ENCODE data around the gene KCNG2. TPM values are rescaled to one million over a fixed set of nuclear protein-coding genes. Genes with fewer than 3 reads are reported as not detected.
A peak's percentile ranks its signal among the peaks of the same experiment; 100 is the strongest.

KCNG2 gene
- total RNA-seq, 1 donor from 2014 or later, result 0.46 TPM

DNA sequence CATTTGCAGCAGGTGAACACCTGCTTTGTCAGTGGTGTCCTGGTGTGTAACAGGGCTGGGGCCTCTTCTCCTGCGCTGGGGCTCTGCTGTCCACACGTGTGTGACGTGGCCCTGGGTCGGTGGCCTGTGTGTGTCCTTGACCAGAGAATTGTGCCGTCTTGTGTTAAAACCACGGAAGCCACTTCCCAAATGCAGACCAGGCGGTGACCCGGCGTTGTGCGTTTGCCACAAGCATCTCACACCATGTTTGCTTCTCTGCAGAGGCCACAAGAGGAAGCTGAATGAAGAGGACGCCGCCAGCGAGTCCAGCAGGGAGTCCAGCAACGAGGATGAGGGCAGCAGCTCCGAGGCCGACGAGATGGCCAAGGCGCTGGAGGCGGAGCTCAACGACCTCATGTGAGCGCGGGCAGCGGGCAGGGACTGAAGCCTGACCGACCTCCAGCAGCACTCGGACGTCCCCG, 44.3 kb upstream of the KCNG2 start:
- Histone ChIP-seq H3K27me3 (no peaks in the 10 kb centered on the region), H3K27ac (no peak overlapping the region), H3K9me3 (no peaks in the 10 kb centered on the region), H3K4me3 (no peak overlapping the region), H3K36me3 (peaks cover 25% of the 10 kb centered on the region), H3K4me1 (no peaks in the 10 kb centered on the region)
- intact Hi-C loops (cut with DNase I), result no loop called here
- peak; percentile 54 for DNase-seq
- TF ChIP-seq CTCF (IDR thresholded peaks at IDR 0.05), result no peak
- ATAC-seq, result no peak

- DNase-seq (peak; percentile 58), ATAC-seq (no peak)
- Histone ChIP-seq H3K27ac (no peak overlapping the region), H3K36me3 (peaks cover 25% of the 10 kb centered on the region), H3K4me1 (no peaks in the 10 kb centered on the region), H3K27me3 (no peaks in the 10 kb centered on the region), H3K4me3 (no peak overlapping the region), H3K9me3 (no peaks in the 10 kb centered on the region)
- intact Hi-C loops (cut with DNase I), result no loop called here
- TF ChIP-seq CTCF (IDR thresholded peaks at IDR 0.05), result no peak
These were observed 43.5 kb upstream of the KCNG2 start for GRCh38 chr18:79754022-79754761.

DNA sequence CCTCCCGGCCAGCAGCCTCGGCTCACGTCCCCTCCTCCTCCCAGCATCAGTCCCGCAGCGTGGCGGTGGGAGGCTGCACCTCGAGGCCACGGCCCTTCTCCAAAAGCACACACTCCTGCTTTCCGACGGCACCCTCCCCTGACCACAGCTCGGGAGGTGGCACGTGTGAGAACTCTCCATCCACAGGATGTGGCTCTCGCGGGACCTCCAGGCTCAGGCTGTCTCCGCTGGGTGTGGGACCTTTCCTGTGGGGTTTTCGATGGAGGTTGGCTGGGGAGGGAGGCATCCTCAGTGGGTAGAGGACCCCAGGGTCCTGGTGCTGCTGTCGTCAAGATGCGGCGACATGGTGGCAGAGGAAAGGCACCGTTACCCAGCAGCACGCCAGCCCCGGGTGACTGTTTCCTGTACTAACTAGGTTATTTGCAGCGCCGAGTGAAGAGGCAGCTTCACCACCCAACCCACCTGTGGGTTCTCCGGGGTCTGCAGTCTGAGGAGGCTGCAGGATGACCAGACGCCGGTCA, 42.8 kb upstream of the KCNG2 start:
- intact Hi-C loops (cut with DNase I), result no loop called here
- peaks cover 25% of the 10 kb centered on the region for H3K36me3 ChIP-seq
- TF ChIP-seq CTCF (IDR thresholded peaks at IDR 0.05), result no peak
- H3K27ac ChIP-seq, result no peak overlapping the region
- DNase-seq (peak; percentile 60), ATAC-seq (no peak)
- no peaks in the 10 kb centered on the region for H3K27me3 ChIP-seq
- no peaks in the 10 kb centered on the region for H3K4me1 ChIP-seq
- no peak overlapping the region for H3K4me3 ChIP-seq
- H3K9me3 ChIP-seq, result no peaks in the 10 kb centered on the region

DNA sequence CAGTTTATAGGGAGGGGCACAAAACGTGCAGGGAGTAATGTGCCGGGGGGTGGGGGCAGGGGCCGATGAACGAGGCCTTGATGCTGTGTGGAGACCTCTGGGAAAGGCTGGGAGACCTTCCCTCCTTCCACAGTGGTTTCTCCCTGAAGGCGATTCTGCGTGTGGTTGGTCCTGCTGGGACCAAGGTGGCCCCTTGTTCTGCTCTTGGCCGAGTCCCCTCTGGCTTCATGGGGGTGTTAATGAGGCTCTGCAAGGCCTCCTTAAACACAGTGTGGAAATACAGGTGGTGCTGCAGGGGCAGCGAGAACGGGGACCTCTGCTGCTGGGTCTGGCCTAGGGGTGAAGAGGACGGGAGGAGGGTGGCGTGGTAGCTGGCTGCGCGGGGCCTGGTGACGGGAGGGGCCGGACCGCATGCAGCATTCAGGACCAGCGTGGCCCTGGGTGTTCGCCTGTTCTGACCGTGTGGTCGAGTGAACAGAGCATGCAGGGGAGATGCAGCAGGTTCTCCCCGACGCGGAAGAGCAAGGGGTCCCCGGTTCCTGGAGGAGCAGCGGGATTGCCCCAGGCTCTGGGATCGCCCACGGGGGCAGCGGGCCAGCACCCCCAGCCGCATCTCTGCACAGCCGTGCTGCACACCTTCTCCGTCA, 42.1 kb upstream of the KCNG2 start:
- DNase-seq (peak; percentile 54), ATAC-seq (peak; percentile 33)
- no peaks in the 10 kb centered on the region for H3K9me3 ChIP-seq
- H3K27me3 ChIP-seq, result no peaks in the 10 kb centered on the region
- H3K4me1 ChIP-seq, result no peaks in the 10 kb centered on the region
- H3K36me3 ChIP-seq, result peaks cover 25% of the 10 kb centered on the region
- H3K4me3 ChIP-seq, result no peak overlapping the region
- no peak for TF ChIP-seq CTCF (IDR thresholded peaks at IDR 0.05)
- intact Hi-C loops (cut with DNase I), result no loop called here
- no peak overlapping the region for H3K27ac ChIP-seq

- H3K36me3 ChIP-seq, result peaks cover 25% of the 10 kb centered on the region
- TF ChIP-seq CTCF (IDR thresholded peaks at IDR 0.05), result no peak
- intact Hi-C loops (cut with DNase I), result no loop called here
- no peaks in the 10 kb centered on the region for H3K4me1 ChIP-seq
- no peak overlapping the region for H3K4me3 ChIP-seq
- H3K27me3 ChIP-seq, result no peaks in the 10 kb centered on the region
- H3K9me3 ChIP-seq, result no peaks in the 10 kb centered on the region
- ATAC-seq (no peak), DNase-seq (no peak)
- H3K27ac ChIP-seq, result no peak overlapping the region
These were observed 41.6 kb upstream of the KCNG2 start for GRCh38 chr18:79756143-79756500.
